B cell (primary cell): Measurements from ENCODE around the gene ZNF280D.

Source experiments
- EZH2 ChIP-seq: IDR thresholded peaks from 2 replicates; pipeline ENCODE4 v1.6.1; 2012; ENCODE audit warnings: borderline replicate concordance, low read depth, mild to moderate bottlenecking, moderate library complexity, low read length; ENCODE audit not compliant: insufficient read depth, poor library complexity, severe bottlenecking
- TF ChIP-seq, protein P1 (sequence below): fragments of 200-600 bp; IDR thresholded peaks from one replicate; pipeline ENCODE4 v1.8.0; 2022; ENCODE audit warnings: antibody characterized with exemption, mild to moderate bottlenecking

- TF ChIP-seq, protein P1, sequence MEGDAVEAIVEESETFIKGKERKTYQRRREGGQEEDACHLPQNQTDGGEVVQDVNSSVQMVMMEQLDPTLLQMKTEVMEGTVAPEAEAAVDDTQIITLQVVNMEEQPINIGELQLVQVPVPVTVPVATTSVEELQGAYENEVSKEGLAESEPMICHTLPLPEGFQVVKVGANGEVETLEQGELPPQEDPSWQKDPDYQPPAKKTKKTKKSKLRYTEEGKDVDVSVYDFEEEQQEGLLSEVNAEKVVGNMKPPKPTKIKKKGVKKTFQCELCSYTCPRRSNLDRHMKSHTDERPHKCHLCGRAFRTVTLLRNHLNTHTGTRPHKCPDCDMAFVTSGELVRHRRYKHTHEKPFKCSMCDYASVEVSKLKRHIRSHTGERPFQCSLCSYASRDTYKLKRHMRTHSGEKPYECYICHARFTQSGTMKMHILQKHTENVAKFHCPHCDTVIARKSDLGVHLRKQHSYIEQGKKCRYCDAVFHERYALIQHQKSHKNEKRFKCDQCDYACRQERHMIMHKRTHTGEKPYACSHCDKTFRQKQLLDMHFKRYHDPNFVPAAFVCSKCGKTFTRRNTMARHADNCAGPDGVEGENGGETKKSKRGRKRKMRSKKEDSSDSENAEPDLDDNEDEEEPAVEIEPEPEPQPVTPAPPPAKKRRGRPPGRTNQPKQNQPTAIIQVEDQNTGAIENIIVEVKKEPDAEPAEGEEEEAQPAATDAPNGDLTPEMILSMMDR = no peak
- no peak for TF ChIP-seq EZH2
Observed at GRCh38 chr15:56659197-56659596, 74.1 kb downstream of the ZNF280D start.
